AG09309 (cell line): Measurements from ENCODE around the gene COQ8A.

Experiments used
- DNase-seq: peaks from one replicate; pipeline ENCODE4 v3.0.0-alpha.2; 2010; ENCODE audit warnings: low read depth
- H3K4me3 ChIP-seq: 2 replicates; pipeline ENCODE4 v1.5.1; 2011; ENCODE audit warnings: mild to moderate bottlenecking, low read depth, low read length, moderate library complexity; ENCODE audit not compliant: control insufficient read depth
- CTCF ChIP-seq: IDR thresholded peaks from 2 replicates; pipeline ENCODE4 v1.5.1; 2011; ENCODE audit warnings: mild to moderate bottlenecking, low read depth, low read length, inconsistent platforms; ENCODE audit not compliant: insufficient read depth, control insufficient read depth; ENCODE audit errors: missing control alignments

Gene COQ8A

GRCh38 chr1:227035316-227035715, 95.2 kb downstream of the COQ8A start:
- H3K4me3 ChIP-seq: no peak overlapping the region
- DNase-seq: no peak
- no peak for TF ChIP-seq CTCF

- no peak overlapping the region for H3K4me3 ChIP-seq
- TF ChIP-seq CTCF: no peak
- DNase-seq: no peak
These were observed 97.0 kb downstream of the COQ8A start for GRCh38 chr1:227037121-227037520.
